22Rv1 (cell line): ENCODE results near the gene CKB.

Experiments used
- H3K27ac ChIP-seq: fragments of 450-650 bp; 2 replicates; pipeline ENCODE4 v1.5.1; 2017
- CTCF ChIP-seq: fragments of 450-650 bp; IDR thresholded peaks from 2 replicates; pipeline ENCODE4 v1.5.1; 2017; ENCODE audit warnings: mild to moderate bottlenecking
- ZFX ChIP-seq: fragments of 450-650 bp; IDR thresholded peaks from 2 replicates; pipeline ENCODE4 v1.6.1; 2017; ENCODE audit warnings: antibody characterized with exemption, borderline replicate concordance

The CKB gene

GRCh38 chr14:103561381-103562178, 39.0 kb upstream of the CKB start:
- H3K27ac ChIP-seq = peak overlapping the region; percentile 95
- TF ChIP-seq CTCF (no peak), ZFX (no peak)

GRCh38 chr14:103560691-103561090, 38.1 kb upstream of the CKB start:
- TF ChIP-seq CTCF (no peak), ZFX (no peak)
- peak overlapping the region; percentile 95; the same call in 1 of the 2 replicates for H3K27ac ChIP-seq

- TF ChIP-seq CTCF = no peak
- no peak for TF ChIP-seq ZFX
- H3K27ac ChIP-seq = peak overlapping the region; percentile 24; the same call in 1 of the 2 replicates
Observed at GRCh38 chr14:103559766-103560165, 37.1 kb upstream of the CKB start.

- TF ChIP-seq CTCF (no peak), ZFX (no peak)
- H3K27ac ChIP-seq = peak overlapping the region; percentile 24; the same call in 1 of the 2 replicates
Observed at GRCh38 chr14:103558071-103558882, 35.6 kb upstream of the CKB start.

GRCh38 chr14:103556946-103557758, 34.5 kb upstream of the CKB start:
- 0 out of 2 replicates have a peak overlapping the region, but pooled peaks have one; percentile 7 for H3K27ac ChIP-seq
- no peak for TF ChIP-seq CTCF
- TF ChIP-seq ZFX = no peak

GRCh38 chr14:103555559-103556337, 33.1 kb upstream of the CKB start:
- no peak overlapping the region for H3K27ac ChIP-seq
- TF ChIP-seq CTCF = no peak
- no peak for TF ChIP-seq ZFX
